Thyroid gland (tissue), 4 donors: ENCODE results near the gene DTNB. TPM values are rescaled to one million over a fixed set of nuclear protein-coding genes. Genes with fewer than 3 reads are reported as not detected.

ENCODE experiments used
- DNase-seq, 2 donors: peaks; one replicate each; pipeline ENCODE4 v3.0.0-alpha.2; 2019
- H3K27ac ChIP-seq, 3 donors: fragments of 200-600 bp; sonication (generic); 1 replicate in 2 of 3; 2 replicates in 1 of 3; pipeline ENCODE4 v1.5.1; 2016 to 2019; ENCODE audit warnings: mild to moderate bottlenecking in 1 of 3, moderate library complexity in 1 of 3
- H3K27me3 ChIP-seq: fragments of 200-600 bp; sonication (generic); one replicate; pipeline ENCODE4 v1.5.1; 2019
- H3K36me3 ChIP-seq, 2 donors: fragments of 200-600 bp; sonication (generic); one replicate each; pipeline ENCODE4 v1.5.1; 2016 to 2019
- H3K4me1 ChIP-seq, 2 donors: fragments of 200-600 bp; sonication (generic); one replicate each; pipeline ENCODE4 v1.5.1; 2017 to 2019
- H3K4me3 ChIP-seq, 3 donors: fragments of 200-600 bp; sonication (generic); replicated peaks in 1 of 3; 1 replicate in 2 of 3; 2 replicates in 1 of 3; pipeline ENCODE4 v1.5.1; 2016; ENCODE audit warnings: mild to moderate bottlenecking in 1 of 3
- H3K9me3 ChIP-seq: fragments of 200-600 bp; sonication (generic); one replicate; pipeline ENCODE4 v1.5.1; 2017
- CTCF ChIP-seq, 6 experiments: fragments of 200-600 bp in 3 of 6; fragments of 450-650 bp in 3 of 6; sonication (generic) in 3 of 6; IDR thresholded peaks; one replicate each; pipeline ENCODE4 v1.5.1; 2016 to 2019; ENCODE audit warnings: antibody characterized with exemption in 6 of 6, mild to moderate bottlenecking in 2 of 6, inconsistent platforms in 1 of 6, moderate library complexity in 1 of 6
- POLR2A ChIP-seq, 2 donors: fragments of 450-650 bp; IDR thresholded peaks; one replicate each; pipeline ENCODE4 v1.6.1; 2017; ENCODE audit warnings: antibody characterized with exemption in 2 of 2, mild to moderate bottlenecking in 2 of 2, moderate library complexity in 1 of 2
- WGBS, 2 donors: methylation state at CpG; one replicate each; pipeline ENCODE4 v1.1.5; 2017; 5-methylcytosine and 5-hydroxymethylcytosine counted together
- intact Hi-C: fragments of 100-400 bp; cut with DNase I; formaldehyde crosslinking; loops from one replicate; pipeline ENCODE4 v1.15.1; 2023
- total RNA-seq, 4 donors: library from RNA; depleted of rRNA; stranded (reverse); fragments of >200 nt; gene quantifications; one replicate each; pipeline ENCODE4 v1.2.3, GENCODE V29; 2016

The DTNB gene
- total RNA-seq, 4 donors from 2014 or later, result 38.9 to 75.2 (median 55.5) TPM

DNA sequence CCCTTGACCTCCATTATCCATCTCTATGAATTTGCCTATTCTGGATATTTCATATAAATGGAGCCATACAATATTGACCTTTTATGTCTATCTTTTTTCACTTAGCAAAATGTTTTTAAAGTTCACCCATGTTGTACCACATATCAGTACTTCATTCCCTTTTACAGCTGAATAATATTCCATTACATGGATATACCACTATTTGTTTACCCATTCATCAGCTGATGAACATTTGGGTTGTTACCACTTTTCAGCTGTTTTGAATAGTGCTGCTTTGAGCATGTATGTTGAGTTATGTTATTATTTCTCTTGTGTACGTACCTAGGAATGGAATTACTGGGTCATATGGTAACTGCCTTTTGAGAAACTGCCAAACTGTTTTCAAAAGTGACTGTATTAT, 238.0 kb downstream of the DTNB start:
- TF ChIP-seq POLR2A (IDR thresholded peaks at IDR 0.05) (no peak), CTCF (IDR thresholded peaks at IDR 0.05) (no peak)
- Histone ChIP-seq H3K27ac (no peak overlapping the region), H3K9me3 (no peaks in the 10 kb centered on the region), H3K4me3 (no peak overlapping the region), H3K27me3 (no peaks in the 10 kb centered on the region), H3K4me1 (peaks cover 24 to 25% of the 10 kb centered on the region in 2 donors), H3K36me3 (peaks cover 0 to 3% of the 10 kb centered on the region in 2 donors)
- no peak for DNase-seq
- WGBS, 2 donors, result 55 to 96% methylated on average over 1 of the region's 1 CpG
- intact Hi-C loops, result no loop called here

DNA sequence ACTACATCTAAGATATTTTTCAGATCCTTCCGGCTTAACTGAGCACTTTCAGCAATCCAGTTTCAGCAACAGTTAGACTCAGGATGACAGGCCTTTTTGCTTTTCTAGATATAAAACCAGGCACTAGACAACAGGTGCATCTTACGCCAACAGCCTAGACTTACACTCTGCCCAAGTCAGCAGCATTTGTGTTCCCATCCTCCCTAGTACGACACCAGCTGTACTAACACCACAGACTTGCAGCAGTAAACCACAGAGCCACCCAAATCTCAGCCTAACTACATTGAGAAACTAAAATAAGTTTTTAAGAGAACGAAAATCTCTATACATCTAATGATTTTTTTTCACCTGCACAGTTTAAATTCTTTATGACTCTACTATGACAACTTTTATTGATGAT, 241.8 kb downstream of the DTNB start:
- no peak overlapping the region for H3K4me3 ChIP-seq
- no peaks in the 10 kb centered on the region for H3K9me3 ChIP-seq
- H3K27me3 ChIP-seq, result no peaks in the 10 kb centered on the region
- H3K4me1 ChIP-seq, result peaks cover 6 to 8% of the 10 kb centered on the region in 2 donors
- WGBS, 2 donors, result 93 to 95% methylated on average over 4 of the region's 4 CpGs
- DNase-seq, result no peak
- no peak for TF ChIP-seq CTCF (IDR thresholded peaks at IDR 0.05)
- TF ChIP-seq POLR2A (IDR thresholded peaks at IDR 0.05), result no peak
- intact Hi-C loops, result no loop called here
- H3K36me3 ChIP-seq, result peaks cover 0 to 3% of the 10 kb centered on the region in 2 donors
- no peak overlapping the region for H3K27ac ChIP-seq

GRCh38 chr2:25430556-25430955, 242.8 kb downstream of the DTNB start:
- peaks cover 0 to 3% of the 10 kb centered on the region in 2 donors for H3K36me3 ChIP-seq
- DNase-seq, result no peak
- no peaks in the 10 kb centered on the region for H3K9me3 ChIP-seq
- WGBS, 2 donors, result 95 to 97% methylated on average over 7 of the region's 7 CpGs
- H3K4me3 ChIP-seq, result no peak overlapping the region
- no peaks in the 10 kb centered on the region for H3K4me1 ChIP-seq
- intact Hi-C loops, result no loop called here
- H3K27ac ChIP-seq, result no peak overlapping the region
- H3K27me3 ChIP-seq, result no peaks in the 10 kb centered on the region
- no peak for TF ChIP-seq POLR2A (IDR thresholded peaks at IDR 0.05)

GRCh38 chr2:25426326-25426725, 247.1 kb downstream of the DTNB start:
- Histone ChIP-seq H3K27me3 (no peaks in the 10 kb centered on the region), H3K4me3 (no peak overlapping the region), H3K27ac (no peak overlapping the region), H3K9me3 (no peaks in the 10 kb centered on the region), H3K4me1 (no peaks in the 10 kb centered on the region), H3K36me3 (no peaks in the 10 kb centered on the region)
- 95 to 97% methylated on average over 3 of the region's 3 CpGs for WGBS, 2 donors
- no peak for TF ChIP-seq POLR2A (IDR thresholded peaks at IDR 0.05)
- TF ChIP-seq CTCF (IDR thresholded peaks at IDR 0.05), result no peak
- DNase-seq, result no peak
- intact Hi-C loops, result no loop called here

DNA sequence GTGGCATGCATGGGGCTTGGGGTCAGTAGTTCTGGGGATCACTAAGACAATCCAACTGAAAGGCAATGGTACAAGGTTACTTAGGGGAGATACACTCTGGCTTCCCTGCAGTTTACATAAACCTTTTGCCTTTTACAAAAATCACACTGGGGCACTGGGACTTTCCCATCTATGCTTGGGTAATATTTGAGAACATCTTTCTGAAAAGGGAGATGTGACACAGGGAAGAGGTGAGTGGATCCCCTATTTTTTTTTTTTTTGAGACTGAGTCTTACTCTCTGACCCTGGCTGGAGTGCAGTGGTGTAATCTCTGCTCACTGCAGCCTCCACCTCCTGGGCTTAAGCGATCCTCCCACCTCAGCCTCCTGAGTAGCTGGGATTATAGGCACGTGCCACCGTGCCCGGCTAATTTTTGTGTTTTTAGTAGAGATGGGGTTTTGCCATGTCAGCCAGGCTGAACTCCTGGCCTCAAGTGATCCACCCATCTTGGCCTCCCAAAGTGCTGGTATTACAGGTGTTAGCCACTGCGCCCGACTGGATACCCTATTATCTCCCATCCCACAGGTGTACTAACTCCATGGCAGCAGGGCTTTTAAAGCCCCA, 248.8 kb downstream of the DTNB start:
- Histone ChIP-seq H3K4me1 (no peaks in the 10 kb centered on the region), H3K9me3 (no peaks in the 10 kb centered on the region), H3K4me3 (no peak overlapping the region), H3K27me3 (no peaks in the 10 kb centered on the region), H3K36me3 (no peaks in the 10 kb centered on the region), H3K27ac (no peak overlapping the region)
- WGBS, 2 donors, result 94 to 99% methylated on average over 6 of the region's 6 CpGs
- TF ChIP-seq POLR2A (IDR thresholded peaks at IDR 0.05), result no peak
- TF ChIP-seq CTCF (IDR thresholded peaks at IDR 0.05), result no peak
- intact Hi-C loops, result no loop called here
- no peak for DNase-seq
